Liver (tissue), 9 donors: Measurements from ENCODE around the gene INPP5A. TPM values are rescaled to one million over a fixed set of nuclear protein-coding genes. Genes with fewer than 3 reads are reported as not detected.

Source experiments
- DNase-seq: peaks from one replicate; pipeline ENCODE4 v3.0.0-alpha.2; 2017; ENCODE audit warnings: low spot score
- H3K27ac ChIP-seq, 2 donors: one replicate each; pipeline ENCODE4 v1.7.0; 2013; ENCODE audit warnings: inconsistent platforms in 2 of 2, low read length in 2 of 2, control low read depth in 1 of 2, low read depth in 1 of 2, mild to moderate bottlenecking in 1 of 2
- H3K27me3 ChIP-seq, 4 donors: one replicate each; pipeline versions ENCODE4 v1.6.1 to v1.7.0; 2013; ENCODE audit warnings: low read length in 3 of 4, inconsistent platforms in 1 of 4, mild to moderate bottlenecking in 1 of 4, moderate library complexity in 1 of 4; ENCODE audit not compliant: control insufficient read depth in 4 of 4, insufficient read depth in 4 of 4
- H3K36me3 ChIP-seq, 4 donors: one replicate each; pipeline versions ENCODE4 v1.6.1 to v1.7.0; 2013; ENCODE audit warnings: low read length in 3 of 4, mild to moderate bottlenecking in 3 of 4, low read depth in 1 of 4, moderate library complexity in 1 of 4; ENCODE audit not compliant: control insufficient read depth in 4 of 4, insufficient read depth in 3 of 4
- H3K4me1 ChIP-seq, 4 donors: one replicate each; pipeline versions ENCODE4 v1.6.1 to v1.7.0; 2013; ENCODE audit warnings: low read length in 3 of 4, mild to moderate bottlenecking in 3 of 4, moderate library complexity in 1 of 4; ENCODE audit not compliant: control insufficient read depth in 4 of 4, insufficient read depth in 4 of 4
- H3K4me3 ChIP-seq, 3 donors: one replicate each; pipeline versions ENCODE4 v1.6.1 to v1.7.0; 2013; ENCODE audit warnings: low read length in 3 of 3, control low read depth in 1 of 3, low read depth in 1 of 3, mild to moderate bottlenecking in 1 of 3
- H3K9ac ChIP-seq, 2 donors: one replicate each; pipeline ENCODE4 v1.7.0; 2013; ENCODE audit warnings: low read length in 2 of 2, mild to moderate bottlenecking in 2 of 2, moderate library complexity in 2 of 2, control low read depth in 1 of 2, low read depth in 1 of 2
- H3K9me3 ChIP-seq, 4 donors: one replicate each; pipeline versions ENCODE4 v1.6.1 to v1.7.0; 2013; ENCODE audit warnings: low read length in 3 of 4; ENCODE audit not compliant: control insufficient read depth in 4 of 4
- ATF3 ChIP-seq: IDR thresholded peaks from 2 replicates; pipeline ENCODE4 v1.6.1; 2016; ENCODE audit warnings: antibody characterized with exemption
- CTCF ChIP-seq: fragments of 150-350 bp; IDR thresholded peaks from 2 replicates; pipeline ENCODE4 v1.5.1; 2017; ENCODE audit warnings: improper control_type of control experiment, low read depth, low read length; ENCODE audit not compliant: missing input control
- EGR1 ChIP-seq, 2 donors: IDR thresholded peaks; 2 replicates each; pipeline ENCODE4 v1.6.1; 2016 to 2018; ENCODE audit warnings: antibody characterized with exemption in 2 of 2, low read depth in 2 of 2
- FOXA1 ChIP-seq: IDR thresholded peaks from 2 replicates; pipeline ENCODE4 v1.6.1; 2016; ENCODE audit warnings: antibody characterized with exemption
- FOXA2 ChIP-seq: IDR thresholded peaks from 2 replicates; pipeline ENCODE4 v1.6.1; 2016; ENCODE audit warnings: antibody characterized with exemption
- GABPA ChIP-seq, 2 donors: IDR thresholded peaks in 1 of 2; conservative IDR thresholded peaks in 1 of 2; 2 replicates each; pipeline ENCODE4 v1.6.1; 2016; ENCODE audit warnings: antibody characterized with exemption in 2 of 2, mild to moderate bottlenecking in 1 of 2, moderate library complexity in 1 of 2
- HNF4A ChIP-seq, 2 donors: conservative IDR thresholded peaks; 2 replicates each; pipeline ENCODE4 v1.6.1; 2016; ENCODE audit warnings: antibody characterized with exemption in 2 of 2, mild to moderate bottlenecking in 2 of 2
- HNF4G ChIP-seq: IDR thresholded peaks from 2 replicates; pipeline ENCODE4 v1.6.1; 2016; ENCODE audit warnings: antibody characterized with exemption
- MAX ChIP-seq: IDR thresholded peaks from 2 replicates; pipeline ENCODE4 v1.6.1; 2016; ENCODE audit warnings: antibody characterized with exemption
- RAD21 ChIP-seq, 2 donors: IDR thresholded peaks; 2 replicates each; pipeline ENCODE4 v1.6.1; 2016; ENCODE audit warnings: antibody characterized with exemption in 2 of 2, mild to moderate bottlenecking in 2 of 2
- REST ChIP-seq: IDR thresholded peaks from 2 replicates; pipeline ENCODE4 v1.6.1; 2016; ENCODE audit warnings: antibody characterized with exemption, mild to moderate bottlenecking
- SP1 ChIP-seq: IDR thresholded peaks from 2 replicates; pipeline ENCODE4 v1.6.1; 2018; ENCODE audit warnings: antibody characterized with exemption, mild to moderate bottlenecking
- TAF1 ChIP-seq: conservative IDR thresholded peaks from 2 replicates; pipeline ENCODE4 v1.6.1; 2016; ENCODE audit warnings: antibody characterized with exemption, mild to moderate bottlenecking
- YY1 ChIP-seq: IDR thresholded peaks from 2 replicates; pipeline ENCODE4 v1.6.1; 2016; ENCODE audit warnings: antibody characterized with exemption, mild to moderate bottlenecking
- WGBS: extraction: QIAGEN DNeasy Blood & Tissue Kit; methylation state at CpG from one replicate; pipeline ENCODE4 v1.1.7; 2013; 5-methylcytosine and 5-hydroxymethylcytosine counted together
- polyA plus RNA-seq, 2 donors: library from polyadenylated mRNA; stranded (reverse) in 1 of 2; unstranded in 1 of 2; fragments of 200-250 nt in 1 of 2; fragments of >200 nt in 1 of 2; fragmentation: Nextera tagmentation in 1 of 2; extraction: Ambion mirVana in 1 of 2; gene quantifications; one replicate each; pipeline versions ENCODE4 v1.2.1 to v1.2.3, GENCODE V29; 2013 to 2015
- total RNA-seq, 2 donors: library from RNA; depleted of rRNA; stranded (reverse); fragments of >200 nt; gene quantifications; one replicate each; pipeline ENCODE4 v1.2.3, GENCODE V29; 2014
- donor health status: healthy.
- donor health status: healthy.
- donor health status: healthy.
- donor health status: healthy.
- donor health status: healthy.

The INPP5A gene
- total and polyA plus RNA-seq, 4 donors = 4.3 to 26.5 (median 10.9) TPM

- Histone ChIP-seq H3K9me3 (peaks cover 0 to 3% (median 0%) of the 10 kb centered on the region in 4 donors), H3K27me3 (no peaks in the 10 kb centered on the region), H3K4me3 (no peak overlapping the region), H3K36me3 (peaks cover 0 to 19% (median 5%) of the 10 kb centered on the region in 4 donors), H3K9ac (no peak overlapping the region), H3K27ac (no peak overlapping the region), H3K4me1 (no peaks in the 10 kb centered on the region)
- no peak for DNase-seq
- TF ChIP-seq MAX = no peak
- TF ChIP-seq EGR1 (IDR thresholded peaks at IDR 0.05; ENCODE audit: low read depth in 2 of 2) = no peak
- TF ChIP-seq REST = no peak
- no peak for TF ChIP-seq HNF4G
- no peak for TF ChIP-seq HNF4A (conservative IDR thresholded peaks at IDR 0.05)
- no peak for TF ChIP-seq RAD21 (IDR thresholded peaks at IDR 0.05)
- no peak for TF ChIP-seq GABPA (IDR thresholded peaks at IDR 0.05 in 1 of 2, conservative IDR thresholded peaks at IDR 0.05 in 1 of 2)
- TF ChIP-seq SP1 = no peak
- no peak for TF ChIP-seq YY1
- 97% methylated on average over 24 of the region's 24 CpGs for WGBS
Measured at GRCh38 chr10:132698211-132698751, 160.7 kb downstream of the INPP5A start.

GRCh38 chr10:132698761-132699391 lies 161.3 kb downstream of the INPP5A start:
- WGBS = 96% methylated on average over 28 of the region's 28 CpGs
- DNase-seq = no peak
- Histone ChIP-seq H3K4me3 (no peak overlapping the region), H3K36me3 (peaks cover 0 to 19% (median 5%) of the 10 kb centered on the region in 4 donors), H3K9ac (no peak overlapping the region), H3K27me3 (no peaks in the 10 kb centered on the region), H3K27ac (no peak overlapping the region), H3K4me1 (no peaks in the 10 kb centered on the region), H3K9me3 (peaks cover 0 to 3% (median 0%) of the 10 kb centered on the region in 4 donors)
- TF ChIP-seq CTCF (no peak), FOXA1 (no peak), HNF4G (no peak), FOXA2 (no peak), ATF3 (no peak), SP1 (no peak), GABPA (IDR thresholded peaks at IDR 0.05 in 1 of 2, conservative IDR thresholded peaks at IDR 0.05 in 1 of 2) (no peak), REST (no peak), TAF1 (no peak)
